Measurements from ENCODE around the gene VSX2. TPM values are rescaled to one million over a fixed set of nuclear protein-coding genes. Genes with fewer than 3 reads are reported as not detected.

VSX2 gene
- polyA plus RNA-seq, 1 donor from 2014 or later = not detected

DNA sequence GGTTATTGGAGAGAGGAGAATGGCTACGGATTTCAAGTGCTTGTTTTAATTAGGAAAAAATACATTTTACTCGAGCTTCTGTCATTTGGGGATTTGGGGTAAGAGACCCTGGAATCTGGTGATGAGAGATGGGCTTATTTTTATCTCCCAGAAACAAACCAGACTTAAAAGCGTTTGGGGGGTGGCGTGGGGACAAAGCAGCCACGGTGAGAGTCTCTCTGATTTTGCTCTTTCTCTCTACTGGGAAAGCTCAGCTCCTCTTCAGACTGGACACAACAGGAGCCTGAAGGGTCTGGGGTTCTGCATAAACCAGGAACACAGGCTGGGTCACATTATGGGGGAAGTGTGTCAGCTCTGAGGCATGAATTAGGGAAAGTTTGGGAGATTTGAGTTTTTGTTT is 3.8 kb downstream of the VSX2 start (continued):
- TF ChIP-seq, protein P1, sequence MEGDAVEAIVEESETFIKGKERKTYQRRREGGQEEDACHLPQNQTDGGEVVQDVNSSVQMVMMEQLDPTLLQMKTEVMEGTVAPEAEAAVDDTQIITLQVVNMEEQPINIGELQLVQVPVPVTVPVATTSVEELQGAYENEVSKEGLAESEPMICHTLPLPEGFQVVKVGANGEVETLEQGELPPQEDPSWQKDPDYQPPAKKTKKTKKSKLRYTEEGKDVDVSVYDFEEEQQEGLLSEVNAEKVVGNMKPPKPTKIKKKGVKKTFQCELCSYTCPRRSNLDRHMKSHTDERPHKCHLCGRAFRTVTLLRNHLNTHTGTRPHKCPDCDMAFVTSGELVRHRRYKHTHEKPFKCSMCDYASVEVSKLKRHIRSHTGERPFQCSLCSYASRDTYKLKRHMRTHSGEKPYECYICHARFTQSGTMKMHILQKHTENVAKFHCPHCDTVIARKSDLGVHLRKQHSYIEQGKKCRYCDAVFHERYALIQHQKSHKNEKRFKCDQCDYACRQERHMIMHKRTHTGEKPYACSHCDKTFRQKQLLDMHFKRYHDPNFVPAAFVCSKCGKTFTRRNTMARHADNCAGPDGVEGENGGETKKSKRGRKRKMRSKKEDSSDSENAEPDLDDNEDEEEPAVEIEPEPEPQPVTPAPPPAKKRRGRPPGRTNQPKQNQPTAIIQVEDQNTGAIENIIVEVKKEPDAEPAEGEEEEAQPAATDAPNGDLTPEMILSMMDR (IDR thresholded peaks at IDR 0.05; ENCODE audit: poor library complexity, severe bottlenecking) = no peak

DNA sequence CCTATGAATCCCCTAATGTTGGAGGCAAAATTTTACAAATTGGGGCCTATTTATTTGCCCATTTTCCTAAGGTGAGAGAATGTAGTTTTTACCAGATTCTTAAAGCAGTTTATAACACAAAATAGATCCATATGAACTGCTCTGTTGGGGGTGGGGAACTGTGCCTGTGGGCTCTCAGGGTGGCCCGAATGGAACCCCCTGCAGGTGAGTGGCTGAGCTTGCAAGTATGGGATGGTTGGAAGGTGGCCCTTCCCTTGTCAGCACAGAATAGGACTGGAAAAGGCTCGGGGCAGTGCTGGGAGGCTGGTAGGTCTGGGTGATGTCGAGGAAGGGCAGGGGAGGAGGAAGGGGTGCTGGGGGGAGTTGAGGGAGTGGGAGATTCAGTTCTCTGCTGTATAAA is 4.9 kb downstream of the VSX2 start:
- Histone ChIP-seq H3K9me3 (ENCODE audit: low read length) (no peaks in the 10 kb centered on the region), H3F3A (ENCODE audit: insufficient read depth, low read length, poor library complexity, severe bottlenecking) (no peaks in the 10 kb centered on the region), H3K79me2 (replicated peaks; ENCODE audit: insufficient read depth, low read length) (no peaks in the 10 kb centered on the region), H3K9me2 (ENCODE audit: insufficient read depth, low read length) (no peaks in the 10 kb centered on the region), H3K9ac (ENCODE audit: low read length) (no peak overlapping the region), H2AFZ (ENCODE audit: low read depth, low read length) (no peak overlapping the region), H3K27me3 (ENCODE audit: insufficient read depth, low read depth, low read length) (peaks cover 53% of the 10 kb centered on the region), H3K4me2 (ENCODE audit: low read length) (no peak overlapping the region), H3K36me3 (ENCODE audit: insufficient read depth, low read length) (no peaks in the 10 kb centered on the region), H3K27ac (ENCODE audit: low read length) (no peak overlapping the region), H4K20me1 (ENCODE audit: insufficient read depth) (no peaks in the 10 kb centered on the region), H3K4me3 (ENCODE audit: low read length) (no peak overlapping the region)
- TF ChIP-seq EZH2 (IDR thresholded peaks at IDR 0.05; ENCODE audit: borderline replicate concordance, insufficient read depth, low read length, poor library complexity, severe bottlenecking) (no peak), POLR2AphosphoS5 (IDR thresholded peaks at IDR 0.05) (no peak), EP300 (conservative IDR thresholded peaks at IDR 0.05; ENCODE audit: poor library complexity, severe bottlenecking) (no peak), TAF1 (IDR thresholded peaks at IDR 0.05; ENCODE audit: low read depth) (no peak), RAD21 (conservative IDR thresholded peaks at IDR 0.05) (no peak), MXI1 (conservative IDR thresholded peaks at IDR 0.05; ENCODE audit: poor library complexity, severe bottlenecking) (no peak), SMC3 (conservative IDR thresholded peaks at IDR 0.05; ENCODE audit: poor library complexity) (no peak)
- TF ChIP-seq, protein P1 (IDR thresholded peaks at IDR 0.05; ENCODE audit: poor library complexity, severe bottlenecking) = no peak
- TF ChIP-seq, protein P2, sequence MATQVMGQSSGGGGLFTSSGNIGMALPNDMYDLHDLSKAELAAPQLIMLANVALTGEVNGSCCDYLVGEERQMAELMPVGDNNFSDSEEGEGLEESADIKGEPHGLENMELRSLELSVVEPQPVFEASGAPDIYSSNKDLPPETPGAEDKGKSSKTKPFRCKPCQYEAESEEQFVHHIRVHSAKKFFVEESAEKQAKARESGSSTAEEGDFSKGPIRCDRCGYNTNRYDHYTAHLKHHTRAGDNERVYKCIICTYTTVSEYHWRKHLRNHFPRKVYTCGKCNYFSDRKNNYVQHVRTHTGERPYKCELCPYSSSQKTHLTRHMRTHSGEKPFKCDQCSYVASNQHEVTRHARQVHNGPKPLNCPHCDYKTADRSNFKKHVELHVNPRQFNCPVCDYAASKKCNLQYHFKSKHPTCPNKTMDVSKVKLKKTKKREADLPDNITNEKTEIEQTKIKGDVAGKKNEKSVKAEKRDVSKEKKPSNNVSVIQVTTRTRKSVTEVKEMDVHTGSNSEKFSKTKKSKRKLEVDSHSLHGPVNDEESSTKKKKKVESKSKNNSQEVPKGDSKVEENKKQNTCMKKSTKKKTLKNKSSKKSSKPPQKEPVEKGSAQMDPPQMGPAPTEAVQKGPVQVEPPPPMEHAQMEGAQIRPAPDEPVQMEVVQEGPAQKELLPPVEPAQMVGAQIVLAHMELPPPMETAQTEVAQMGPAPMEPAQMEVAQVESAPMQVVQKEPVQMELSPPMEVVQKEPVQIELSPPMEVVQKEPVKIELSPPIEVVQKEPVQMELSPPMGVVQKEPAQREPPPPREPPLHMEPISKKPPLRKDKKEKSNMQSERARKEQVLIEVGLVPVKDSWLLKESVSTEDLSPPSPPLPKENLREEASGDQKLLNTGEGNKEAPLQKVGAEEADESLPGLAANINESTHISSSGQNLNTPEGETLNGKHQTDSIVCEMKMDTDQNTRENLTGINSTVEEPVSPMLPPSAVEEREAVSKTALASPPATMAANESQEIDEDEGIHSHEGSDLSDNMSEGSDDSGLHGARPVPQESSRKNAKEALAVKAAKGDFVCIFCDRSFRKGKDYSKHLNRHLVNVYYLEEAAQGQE (IDR thresholded peaks at IDR 0.05; ENCODE audit: borderline replicate concordance) = no peak

DNA sequence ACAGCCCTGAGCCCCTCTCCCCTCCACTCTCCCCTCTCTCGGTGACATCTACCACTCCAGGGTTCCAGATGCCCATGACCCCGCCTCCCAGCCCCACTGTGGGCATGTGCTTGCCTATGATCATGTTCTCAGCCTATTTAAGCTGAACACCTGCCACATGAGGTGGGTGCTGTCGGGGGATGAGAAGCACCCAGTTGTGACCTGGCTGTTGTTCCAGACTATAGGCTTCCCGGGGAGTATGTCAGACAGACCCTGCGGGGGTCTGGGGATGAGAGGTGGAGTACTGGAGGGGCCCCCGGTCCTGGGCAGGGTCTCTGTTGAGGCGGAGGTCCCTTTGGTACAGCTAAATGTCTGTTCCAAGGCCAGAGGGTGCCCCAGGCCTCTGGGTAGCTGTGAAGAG is 6.0 kb downstream of the VSX2 start:
- Histone ChIP-seq H3K9ac (ENCODE audit: low read length) (no peak overlapping the region), H3K9me2 (ENCODE audit: insufficient read depth, low read length) (no peaks in the 10 kb centered on the region), H3K36me3 (ENCODE audit: insufficient read depth, low read length) (no peaks in the 10 kb centered on the region), H3K9me3 (ENCODE audit: low read length) (no peaks in the 10 kb centered on the region), H3K4me3 (ENCODE audit: low read length) (no peak overlapping the region), H3K79me2 (replicated peaks; ENCODE audit: insufficient read depth, low read length) (no peaks in the 10 kb centered on the region), H3K27ac (ENCODE audit: low read length) (no peak overlapping the region), H4K20me1 (ENCODE audit: insufficient read depth) (no peaks in the 10 kb centered on the region), H3K27me3 (ENCODE audit: insufficient read depth, low read depth, low read length) (peaks cover 42% of the 10 kb centered on the region), H3K4me2 (ENCODE audit: low read length) (no peak overlapping the region), H3F3A (ENCODE audit: insufficient read depth, low read length, poor library complexity, severe bottlenecking) (no peaks in the 10 kb centered on the region), H2AFZ (ENCODE audit: low read depth, low read length) (no peak overlapping the region)
- TF ChIP-seq MXI1 (conservative IDR thresholded peaks at IDR 0.05; ENCODE audit: poor library complexity, severe bottlenecking) (no peak), RAD21 (conservative IDR thresholded peaks at IDR 0.05) (no peak), EZH2 (IDR thresholded peaks at IDR 0.05; ENCODE audit: borderline replicate concordance, insufficient read depth, low read length, poor library complexity, severe bottlenecking) (no peak), POLR2AphosphoS5 (IDR thresholded peaks at IDR 0.05) (no peak), EP300 (conservative IDR thresholded peaks at IDR 0.05; ENCODE audit: poor library complexity, severe bottlenecking) (no peak), SMC3 (conservative IDR thresholded peaks at IDR 0.05; ENCODE audit: poor library complexity) (no peak), TAF1 (IDR thresholded peaks at IDR 0.05; ENCODE audit: low read depth) (no peak)
- TF ChIP-seq, protein P2 (IDR thresholded peaks at IDR 0.05; ENCODE audit: borderline replicate concordance) = no peak
- TF ChIP-seq, protein P1 (IDR thresholded peaks at IDR 0.05; ENCODE audit: poor library complexity, severe bottlenecking) = no peak

Data from neural cell (in vitro differentiated cells).